H1 (cell line): ENCODE results near the gene MSL3B.

ENCODE experiments used
- ATF3 ChIP-seq: IDR thresholded peaks from 2 replicates; pipeline ENCODE4 v1.6.1; 2011; ENCODE audit warnings: low read depth, mild to moderate bottlenecking, low read length; ENCODE audit not compliant: insufficient read depth
- BRCA1 ChIP-seq: IDR thresholded peaks from 2 replicates; pipeline ENCODE4 v1.6.1; 2012; ENCODE audit warnings: low read depth, low read length, improper control_type of control experiment
- EZH2 ChIP-seq: fragments of 200-600 bp; sonication (generic); IDR thresholded peaks from 2 replicates; pipeline ENCODE4 v1.7.1; 2012; ENCODE audit warnings: low read depth, mild to moderate bottlenecking, moderate library complexity, low read length, inconsistent platforms; ENCODE audit not compliant: severe bottlenecking
- HDAC2 ChIP-seq, 2 experiments: fragments of 300-600 bp in 1 of 2; sonication (generic) in 1 of 2; IDR thresholded peaks; 2 replicates each; pipeline ENCODE4 v1.6.1; 2011 to 2012; ENCODE audit warnings: low read depth in 2 of 2, low read length in 2 of 2, mild to moderate bottlenecking in 2 of 2, moderate library complexity in 2 of 2, borderline replicate concordance in 1 of 2, inconsistent platforms in 1 of 2
- JUND ChIP-seq: IDR thresholded peaks from 2 replicates; pipeline ENCODE4 v1.6.1; 2011; ENCODE audit warnings: mild to moderate bottlenecking, improper control_type of control experiment, low read length
- POLR2A ChIP-seq, 2 experiments: IDR thresholded peaks; 1 replicate in 1 of 2; 2 replicates in 1 of 2; pipeline ENCODE4 v1.6.1; 2011; ENCODE audit warnings: low read depth in 2 of 2, low read length in 2 of 2, mild to moderate bottlenecking in 2 of 2; ENCODE audit errors: control extremely low read depth in 1 of 2
- POLR2AphosphoS5 ChIP-seq: IDR thresholded peaks from 2 replicates; pipeline ENCODE4 v1.6.1; 2011; ENCODE audit warnings: low read depth, low read length
- POU5F1 ChIP-seq: IDR thresholded peaks from 2 replicates; pipeline ENCODE4 v1.6.1; 2011; ENCODE audit warnings: low read depth, mild to moderate bottlenecking, low read length, moderate library complexity
- RNF2 ChIP-seq: fragments of 200-900, 300-1000 bp; sonication (generic); IDR thresholded peaks from 2 replicates; pipeline ENCODE4 v1.7.1; 2016; ENCODE audit warnings: borderline replicate concordance, low read depth, mild to moderate bottlenecking, antibody characterized with exemption, low read length; ENCODE audit not compliant: poor library complexity, severe bottlenecking; ENCODE audit errors: missing control alignments
- SIN3A ChIP-seq, 2 experiments: IDR thresholded peaks in 1 of 2; conservative IDR thresholded peaks in 1 of 2; 2 replicates each; pipeline ENCODE4 v1.6.1; 2011 to 2012; ENCODE audit warnings: low read length in 2 of 2, improper control_type of control experiment in 1 of 2, low read depth in 1 of 2, mild to moderate bottlenecking in 1 of 2
- ZNF274 ChIP-seq: IDR thresholded peaks from 2 replicates; pipeline ENCODE4 v1.7.0; 2012; ENCODE audit warnings: low read length, borderline replicate concordance; ENCODE audit errors: extremely low read depth
- TF ChIP-seq, protein P1 (sequence below), 3 experiments: IDR thresholded peaks; 1 replicate in 2 of 3; 2 replicates in 1 of 3; pipeline versions ENCODE4 v1.5.1 to v1.6.1; 2011; ENCODE audit warnings: low read length in 3 of 3, mild to moderate bottlenecking in 3 of 3, inconsistent platforms in 2 of 3, low read depth in 1 of 3, moderate library complexity in 1 of 3; ENCODE audit not compliant: insufficient read depth in 1 of 3; ENCODE audit errors: control extremely low read depth in 1 of 3
- TF ChIP-seq, protein P2 (sequence below): IDR thresholded peaks from 2 replicates; pipeline ENCODE4 v1.6.1; 2011; ENCODE audit warnings: low read length, improper control_type of control experiment

DNA sequence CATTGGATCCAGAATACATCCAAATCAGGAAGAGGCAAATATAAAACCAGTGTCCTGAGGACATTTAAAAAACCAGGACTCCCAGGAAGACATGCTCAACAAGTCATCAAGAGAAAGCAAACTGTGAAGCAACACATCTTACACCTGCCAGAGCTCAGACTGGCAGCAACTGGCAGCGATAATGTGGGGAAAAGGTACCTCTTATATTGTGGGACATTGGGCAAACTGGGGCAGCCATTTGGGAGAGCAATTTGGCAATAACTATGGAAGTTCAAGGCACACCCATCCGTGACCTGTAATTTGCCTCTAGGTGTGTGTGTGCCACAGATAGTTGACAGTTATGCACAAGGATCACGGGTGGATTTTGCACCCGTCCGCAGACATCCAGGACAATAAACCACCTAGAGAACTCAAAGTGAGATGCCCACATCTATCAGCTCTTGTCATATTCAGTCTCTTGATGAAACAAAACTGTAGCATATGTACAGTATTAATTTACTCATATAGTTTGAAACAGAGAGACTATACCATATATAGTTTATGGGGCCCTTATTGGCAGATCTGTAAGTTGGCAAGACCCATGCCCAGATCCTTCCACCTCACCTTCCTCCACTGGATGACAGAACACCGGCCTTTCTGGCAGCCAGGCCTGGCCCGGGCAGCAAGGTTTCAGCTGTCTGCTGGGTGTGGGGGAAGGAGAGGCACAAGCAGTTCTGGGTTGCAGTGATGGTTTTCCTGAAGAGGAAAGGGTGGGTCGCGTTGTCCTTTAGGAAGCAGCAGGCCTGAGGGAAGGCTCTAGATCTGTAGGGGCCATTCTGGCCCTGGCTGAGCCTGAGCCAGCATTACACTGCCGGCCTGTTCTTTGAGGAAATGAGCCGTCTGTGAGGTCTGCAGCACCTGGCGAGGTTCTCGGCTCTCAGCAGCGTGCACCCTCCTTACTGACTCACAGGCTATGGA lies 32.7 kb downstream of the MSL3B start:
- TF ChIP-seq, protein P1, sequence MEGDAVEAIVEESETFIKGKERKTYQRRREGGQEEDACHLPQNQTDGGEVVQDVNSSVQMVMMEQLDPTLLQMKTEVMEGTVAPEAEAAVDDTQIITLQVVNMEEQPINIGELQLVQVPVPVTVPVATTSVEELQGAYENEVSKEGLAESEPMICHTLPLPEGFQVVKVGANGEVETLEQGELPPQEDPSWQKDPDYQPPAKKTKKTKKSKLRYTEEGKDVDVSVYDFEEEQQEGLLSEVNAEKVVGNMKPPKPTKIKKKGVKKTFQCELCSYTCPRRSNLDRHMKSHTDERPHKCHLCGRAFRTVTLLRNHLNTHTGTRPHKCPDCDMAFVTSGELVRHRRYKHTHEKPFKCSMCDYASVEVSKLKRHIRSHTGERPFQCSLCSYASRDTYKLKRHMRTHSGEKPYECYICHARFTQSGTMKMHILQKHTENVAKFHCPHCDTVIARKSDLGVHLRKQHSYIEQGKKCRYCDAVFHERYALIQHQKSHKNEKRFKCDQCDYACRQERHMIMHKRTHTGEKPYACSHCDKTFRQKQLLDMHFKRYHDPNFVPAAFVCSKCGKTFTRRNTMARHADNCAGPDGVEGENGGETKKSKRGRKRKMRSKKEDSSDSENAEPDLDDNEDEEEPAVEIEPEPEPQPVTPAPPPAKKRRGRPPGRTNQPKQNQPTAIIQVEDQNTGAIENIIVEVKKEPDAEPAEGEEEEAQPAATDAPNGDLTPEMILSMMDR (IDR thresholded peaks at IDR 0.05; ENCODE audit: control extremely low read depth in 1 of 3, insufficient read depth in 1 of 3, low read depth in 1 of 3, low read length in 3 of 3): no peak
- TF ChIP-seq HDAC2 (IDR thresholded peaks at IDR 0.05; ENCODE audit: borderline replicate concordance in 1 of 2, low read depth in 2 of 2, low read length in 2 of 2) (no peak), ZNF274 (no peak), JUND (no peak), EZH2 (no peak), POU5F1 (no peak), SIN3A (conservative IDR thresholded peaks at IDR 0.05 in 1 of 2, IDR thresholded peaks at IDR 0.05 in 1 of 2; ENCODE audit: low read depth in 1 of 2, low read length in 2 of 2) (no peak), POLR2A (IDR thresholded peaks at IDR 0.05; ENCODE audit: control extremely low read depth in 1 of 2, low read depth in 2 of 2, low read length in 2 of 2) (no peak), BRCA1 (no peak), POLR2AphosphoS5 (no peak), RNF2 (no peak), ATF3 (no peak)
- TF ChIP-seq, protein P2, sequence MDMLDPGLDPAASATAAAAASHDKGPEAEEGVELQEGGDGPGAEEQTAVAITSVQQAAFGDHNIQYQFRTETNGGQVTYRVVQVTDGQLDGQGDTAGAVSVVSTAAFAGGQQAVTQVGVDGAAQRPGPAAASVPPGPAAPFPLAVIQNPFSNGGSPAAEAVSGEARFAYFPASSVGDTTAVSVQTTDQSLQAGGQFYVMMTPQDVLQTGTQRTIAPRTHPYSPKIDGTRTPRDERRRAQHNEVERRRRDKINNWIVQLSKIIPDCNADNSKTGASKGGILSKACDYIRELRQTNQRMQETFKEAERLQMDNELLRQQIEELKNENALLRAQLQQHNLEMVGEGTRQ: no peak
